Measurements from ENCODE around the gene POC1A. TPM values are rescaled to one million over a fixed set of nuclear protein-coding genes. Genes with fewer than 3 reads are reported as not detected.

Gene POC1A
- total and polyA plus RNA-seq, 2 of the 8 experiments (the other 6 are each of a cell fraction or from before 2014, with no cell fraction given): 35.7 to 39.2 TPM

DNA sequence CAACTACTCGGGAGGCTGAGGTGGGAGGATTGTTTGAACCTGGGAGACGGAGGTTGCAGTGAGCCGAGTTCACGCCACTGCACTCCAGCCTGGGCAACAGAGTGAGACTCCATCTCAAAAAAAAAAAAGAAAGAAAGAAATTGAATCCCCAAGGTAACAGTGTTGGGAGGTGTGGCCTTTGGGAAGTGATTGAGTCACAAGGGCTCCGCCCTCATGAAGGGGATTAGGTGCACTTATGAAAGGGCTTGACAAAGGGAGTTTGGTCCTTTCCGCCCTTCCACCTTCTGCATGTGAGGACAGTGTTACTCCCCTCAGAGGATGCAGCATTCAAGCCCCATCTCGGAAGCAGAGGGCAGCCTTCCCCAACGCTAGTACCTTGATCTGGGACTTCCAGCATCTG is 21.3 kb downstream of the POC1A start (continued):
- TF ChIP-seq, protein P1, sequence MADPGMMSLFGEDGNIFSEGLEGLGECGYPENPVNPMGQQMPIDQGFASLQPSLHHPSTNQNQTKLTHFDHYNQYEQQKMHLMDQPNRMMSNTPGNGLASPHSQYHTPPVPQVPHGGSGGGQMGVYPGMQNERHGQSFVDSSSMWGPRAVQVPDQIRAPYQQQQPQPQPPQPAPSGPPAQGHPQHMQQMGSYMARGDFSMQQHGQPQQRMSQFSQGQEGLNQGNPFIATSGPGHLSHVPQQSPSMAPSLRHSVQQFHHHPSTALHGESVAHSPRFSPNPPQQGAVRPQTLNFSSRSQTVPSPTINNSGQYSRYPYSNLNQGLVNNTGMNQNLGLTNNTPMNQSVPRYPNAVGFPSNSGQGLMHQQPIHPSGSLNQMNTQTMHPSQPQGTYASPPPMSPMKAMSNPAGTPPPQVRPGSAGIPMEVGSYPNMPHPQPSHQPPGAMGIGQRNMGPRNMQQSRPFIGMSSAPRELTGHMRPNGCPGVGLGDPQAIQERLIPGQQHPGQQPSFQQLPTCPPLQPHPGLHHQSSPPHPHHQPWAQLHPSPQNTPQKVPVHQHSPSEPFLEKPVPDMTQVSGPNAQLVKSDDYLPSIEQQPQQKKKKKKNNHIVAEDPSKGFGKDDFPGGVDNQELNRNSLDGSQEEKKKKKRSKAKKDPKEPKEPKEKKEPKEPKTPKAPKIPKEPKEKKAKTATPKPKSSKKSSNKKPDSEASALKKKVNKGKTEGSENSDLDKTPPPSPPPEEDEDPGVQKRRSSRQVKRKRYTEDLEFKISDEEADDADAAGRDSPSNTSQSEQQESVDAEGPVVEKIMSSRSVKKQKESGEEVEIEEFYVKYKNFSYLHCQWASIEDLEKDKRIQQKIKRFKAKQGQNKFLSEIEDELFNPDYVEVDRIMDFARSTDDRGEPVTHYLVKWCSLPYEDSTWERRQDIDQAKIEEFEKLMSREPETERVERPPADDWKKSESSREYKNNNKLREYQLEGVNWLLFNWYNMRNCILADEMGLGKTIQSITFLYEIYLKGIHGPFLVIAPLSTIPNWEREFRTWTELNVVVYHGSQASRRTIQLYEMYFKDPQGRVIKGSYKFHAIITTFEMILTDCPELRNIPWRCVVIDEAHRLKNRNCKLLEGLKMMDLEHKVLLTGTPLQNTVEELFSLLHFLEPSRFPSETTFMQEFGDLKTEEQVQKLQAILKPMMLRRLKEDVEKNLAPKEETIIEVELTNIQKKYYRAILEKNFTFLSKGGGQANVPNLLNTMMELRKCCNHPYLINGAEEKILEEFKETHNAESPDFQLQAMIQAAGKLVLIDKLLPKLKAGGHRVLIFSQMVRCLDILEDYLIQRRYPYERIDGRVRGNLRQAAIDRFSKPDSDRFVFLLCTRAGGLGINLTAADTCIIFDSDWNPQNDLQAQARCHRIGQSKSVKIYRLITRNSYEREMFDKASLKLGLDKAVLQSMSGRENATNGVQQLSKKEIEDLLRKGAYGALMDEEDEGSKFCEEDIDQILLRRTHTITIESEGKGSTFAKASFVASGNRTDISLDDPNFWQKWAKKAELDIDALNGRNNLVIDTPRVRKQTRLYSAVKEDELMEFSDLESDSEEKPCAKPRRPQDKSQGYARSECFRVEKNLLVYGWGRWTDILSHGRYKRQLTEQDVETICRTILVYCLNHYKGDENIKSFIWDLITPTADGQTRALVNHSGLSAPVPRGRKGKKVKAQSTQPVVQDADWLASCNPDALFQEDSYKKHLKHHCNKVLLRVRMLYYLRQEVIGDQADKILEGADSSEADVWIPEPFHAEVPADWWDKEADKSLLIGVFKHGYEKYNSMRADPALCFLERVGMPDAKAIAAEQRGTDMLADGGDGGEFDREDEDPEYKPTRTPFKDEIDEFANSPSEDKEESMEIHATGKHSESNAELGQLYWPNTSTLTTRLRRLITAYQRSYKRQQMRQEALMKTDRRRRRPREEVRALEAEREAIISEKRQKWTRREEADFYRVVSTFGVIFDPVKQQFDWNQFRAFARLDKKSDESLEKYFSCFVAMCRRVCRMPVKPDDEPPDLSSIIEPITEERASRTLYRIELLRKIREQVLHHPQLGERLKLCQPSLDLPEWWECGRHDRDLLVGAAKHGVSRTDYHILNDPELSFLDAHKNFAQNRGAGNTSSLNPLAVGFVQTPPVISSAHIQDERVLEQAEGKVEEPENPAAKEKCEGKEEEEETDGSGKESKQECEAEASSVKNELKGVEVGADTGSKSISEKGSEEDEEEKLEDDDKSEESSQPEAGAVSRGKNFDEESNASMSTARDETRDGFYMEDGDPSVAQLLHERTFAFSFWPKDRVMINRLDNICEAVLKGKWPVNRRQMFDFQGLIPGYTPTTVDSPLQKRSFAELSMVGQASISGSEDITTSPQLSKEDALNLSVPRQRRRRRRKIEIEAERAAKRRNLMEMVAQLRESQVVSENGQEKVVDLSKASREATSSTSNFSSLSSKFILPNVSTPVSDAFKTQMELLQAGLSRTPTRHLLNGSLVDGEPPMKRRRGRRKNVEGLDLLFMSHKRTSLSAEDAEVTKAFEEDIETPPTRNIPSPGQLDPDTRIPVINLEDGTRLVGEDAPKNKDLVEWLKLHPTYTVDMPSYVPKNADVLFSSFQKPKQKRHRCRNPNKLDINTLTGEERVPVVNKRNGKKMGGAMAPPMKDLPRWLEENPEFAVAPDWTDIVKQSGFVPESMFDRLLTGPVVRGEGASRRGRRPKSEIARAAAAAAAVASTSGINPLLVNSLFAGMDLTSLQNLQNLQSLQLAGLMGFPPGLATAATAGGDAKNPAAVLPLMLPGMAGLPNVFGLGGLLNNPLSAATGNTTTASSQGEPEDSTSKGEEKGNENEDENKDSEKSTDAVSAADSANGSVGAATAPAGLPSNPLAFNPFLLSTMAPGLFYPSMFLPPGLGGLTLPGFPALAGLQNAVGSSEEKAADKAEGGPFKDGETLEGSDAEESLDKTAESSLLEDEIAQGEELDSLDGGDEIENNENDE (IDR thresholded peaks at IDR 0.05; ENCODE audit: insufficient replicate concordance, low read length): no peak
- TF ChIP-seq TAF1 (IDR thresholded peaks at IDR 0.05; ENCODE audit: low read depth, low read length) (no peak), GABPA (IDR thresholded peaks at IDR 0.05; ENCODE audit: borderline replicate concordance, insufficient read depth, low read length) (no peak), FOSL1 (IDR thresholded peaks at IDR 0.05; ENCODE audit: insufficient read depth, low read depth, low read length) (no peak), GTF2F1 (IDR thresholded peaks at IDR 0.05; ENCODE audit: borderline replicate concordance, low read depth, low read length) (no peak), BCL11A (IDR thresholded peaks at IDR 0.05; ENCODE audit: low read depth in 2 of 2, low read length in 2 of 2) (no peak), RAD21 (IDR thresholded peaks at IDR 0.05 in 1 of 2, conservative IDR thresholded peaks at IDR 0.05 in 1 of 2; ENCODE audit: low read depth in 2 of 2, low read length in 2 of 2) (no peak), POLR2A (IDR thresholded peaks at IDR 0.05; ENCODE audit: control extremely low read depth in 1 of 2, low read depth in 2 of 2, low read length in 2 of 2) (no peak), RNF2 (IDR thresholded peaks at IDR 0.05; ENCODE audit: borderline replicate concordance, low read depth, low read length, missing control alignments, poor library complexity, severe bottlenecking) (no peak)

Data from H1 (cell line).